Astrocyte (in vitro differentiated cells and primary cell): ENCODE measurements around the gene NR2F2.

Source experiments
- EZH2 ChIP-seq: IDR thresholded peaks from 2 replicates; pipeline ENCODE4 v1.6.1; 2012; ENCODE audit warnings: mild to moderate bottlenecking, low read length, inconsistent platforms; ENCODE audit not compliant: insufficient read depth
- TF ChIP-seq, protein P1 (sequence below): IDR thresholded peaks from 2 replicates; pipeline ENCODE4 v1.5.1; 2011; ENCODE audit warnings: low read depth, mild to moderate bottlenecking, inconsistent platforms, low read length, moderate library complexity; ENCODE audit not compliant: insufficient read depth

DNA sequence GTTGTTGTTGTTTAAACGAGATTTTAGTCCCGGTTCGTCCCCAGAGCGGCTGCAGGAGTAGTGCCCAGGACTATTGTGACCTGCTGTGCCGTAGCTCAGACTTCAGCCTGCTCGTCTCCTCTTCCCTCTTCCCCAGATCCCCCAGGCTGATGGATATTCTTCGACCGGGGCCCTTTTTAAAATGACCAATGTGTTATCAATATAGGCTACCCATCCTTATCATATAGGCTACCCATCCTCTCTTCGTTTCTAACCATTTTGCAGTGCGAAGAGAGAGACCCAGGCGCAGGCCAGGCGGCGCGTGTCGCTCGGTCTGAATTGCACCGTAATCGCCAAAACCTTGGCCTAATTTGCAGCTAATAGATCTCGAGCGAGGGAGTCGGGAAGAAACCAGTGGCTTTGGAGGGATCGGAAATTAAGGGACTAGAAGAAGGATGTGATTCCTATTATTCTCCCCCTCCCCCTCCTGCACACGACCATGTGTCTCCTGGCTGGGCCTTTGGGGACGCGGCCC lies 23.0 kb downstream of the NR2F2 start:
- TF ChIP-seq, protein P1, sequence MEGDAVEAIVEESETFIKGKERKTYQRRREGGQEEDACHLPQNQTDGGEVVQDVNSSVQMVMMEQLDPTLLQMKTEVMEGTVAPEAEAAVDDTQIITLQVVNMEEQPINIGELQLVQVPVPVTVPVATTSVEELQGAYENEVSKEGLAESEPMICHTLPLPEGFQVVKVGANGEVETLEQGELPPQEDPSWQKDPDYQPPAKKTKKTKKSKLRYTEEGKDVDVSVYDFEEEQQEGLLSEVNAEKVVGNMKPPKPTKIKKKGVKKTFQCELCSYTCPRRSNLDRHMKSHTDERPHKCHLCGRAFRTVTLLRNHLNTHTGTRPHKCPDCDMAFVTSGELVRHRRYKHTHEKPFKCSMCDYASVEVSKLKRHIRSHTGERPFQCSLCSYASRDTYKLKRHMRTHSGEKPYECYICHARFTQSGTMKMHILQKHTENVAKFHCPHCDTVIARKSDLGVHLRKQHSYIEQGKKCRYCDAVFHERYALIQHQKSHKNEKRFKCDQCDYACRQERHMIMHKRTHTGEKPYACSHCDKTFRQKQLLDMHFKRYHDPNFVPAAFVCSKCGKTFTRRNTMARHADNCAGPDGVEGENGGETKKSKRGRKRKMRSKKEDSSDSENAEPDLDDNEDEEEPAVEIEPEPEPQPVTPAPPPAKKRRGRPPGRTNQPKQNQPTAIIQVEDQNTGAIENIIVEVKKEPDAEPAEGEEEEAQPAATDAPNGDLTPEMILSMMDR, result no peak
- TF ChIP-seq EZH2, result no peak
